ENCODE results near the gene TOPORS.
"Not testable (repeated sequence)": the region's sequence is repeated elsewhere in the genome, so short reads cannot be mapped to it uniquely, and the experiment has no call there.

The TOPORS gene

GRCh38 chr9:32552172-32552872 is at the start of gene TOPORS, which contains the start of gene SMIM27:
Gene TOPORS (minus strand): TSS chr9:32552586. CDS start chr9:32552436, 150 bp downstream.
Gene SMIM27 (plus strand): TSS chr9:32552327. CDS start chr9:32552435, 108 bp downstream.
- peak; percentile 85 for DNase-seq (ENCODE audit: low read depth)

GRCh38 chr9:32599021-32599420 is 46.6 kb upstream of the TOPORS start:
- not testable (repeated sequence) for DNase-seq (ENCODE audit: low read depth)

- DNase-seq (ENCODE audit: low read depth): no peak
Measured at GRCh38 chr9:32596936-32597335, 44.5 kb upstream of the TOPORS start.

- DNase-seq (ENCODE audit: low read depth): no peak
Measured at GRCh38 chr9:32596096-32596865, 43.9 kb upstream of the TOPORS start.

- no peak for DNase-seq (ENCODE audit: low read depth)
Measured at GRCh38 chr9:32590898-32591297, 38.5 kb upstream of the TOPORS start.

- no peak for DNase-seq (ENCODE audit: low read depth)
Measured at GRCh38 chr9:32590476-32590875, 38.1 kb upstream of the TOPORS start.

- DNase-seq (ENCODE audit: low read depth): no peak
Measured at GRCh38 chr9:32589083-32589723, 36.8 kb upstream of the TOPORS start.

- DNase-seq (ENCODE audit: low read depth): no peak
Measured at GRCh38 chr9:32587901-32588300, 35.5 kb upstream of the TOPORS start.

GRCh38 chr9:32584784-32585183 is 32.4 kb upstream of the TOPORS start:
- DNase-seq (ENCODE audit: low read depth): no peak

GRCh38 chr9:32581512-32582143 is 29.2 kb upstream of the TOPORS start:
- no peak for DNase-seq (ENCODE audit: low read depth)

- DNase-seq (ENCODE audit: low read depth): no peak
Measured at GRCh38 chr9:32580631-32581300, 28.4 kb upstream of the TOPORS start.

- peak; percentile 59 for DNase-seq (ENCODE audit: low read depth)
Measured at GRCh38 chr9:32579706-32580331, 27.4 kb upstream of the TOPORS start.

- DNase-seq (ENCODE audit: low read depth): no peak
Measured at GRCh38 chr9:32578976-32579375, 26.6 kb upstream of the TOPORS start.

- DNase-seq (ENCODE audit: low read depth): no peak
Measured at GRCh38 chr9:32577316-32577715, 24.9 kb upstream of the TOPORS start.

- DNase-seq (ENCODE audit: low read depth): no peak
Measured at GRCh38 chr9:32574858-32575257, 22.5 kb upstream of the TOPORS start.

- no peak for DNase-seq (ENCODE audit: low read depth)
Measured at GRCh38 chr9:32573821-32574220, 21.4 kb upstream of the TOPORS start.

- DNase-seq (ENCODE audit: low read depth): peak; percentile 92
Measured at GRCh38 chr9:32572900-32573523, 20.6 kb upstream of the TOPORS start, which contains the start of gene NDUFB6. Gene NDUFB6 (minus strand): TSS chr9:32573159. CDS start chr9:32573060, 99 bp downstream.

- peak; percentile 48 for DNase-seq (ENCODE audit: low read depth)
Measured at GRCh38 chr9:32571969-32572899, 19.8 kb upstream of the TOPORS start.

- no peak for DNase-seq (ENCODE audit: low read depth)
Measured at GRCh38 chr9:32570262-32570661, 17.9 kb upstream of the TOPORS start.

- no peak for DNase-seq (ENCODE audit: low read depth)
Measured at GRCh38 chr9:32566770-32567169, 14.4 kb upstream of the TOPORS start.
